Measurements from ENCODE around the gene NUDT7. TPM values are rescaled to one million over a fixed set of nuclear protein-coding genes. Genes with fewer than 3 reads are reported as not detected.

Gene NUDT7
- total RNA-seq (2022; extraction: Qiagen RNA extraction; ENCODE audit: low read depth): 3.7 to 7.8 TPM (median 6.0 TPM) in 5 replicates

GRCh38 chr16:77722309-77723107, at the start of gene NUDT7:
TSS of gene NUDT7 (plus strand) at chr16:77722514. CDS start at chr16:77722583, 69 bp downstream.

DNA sequence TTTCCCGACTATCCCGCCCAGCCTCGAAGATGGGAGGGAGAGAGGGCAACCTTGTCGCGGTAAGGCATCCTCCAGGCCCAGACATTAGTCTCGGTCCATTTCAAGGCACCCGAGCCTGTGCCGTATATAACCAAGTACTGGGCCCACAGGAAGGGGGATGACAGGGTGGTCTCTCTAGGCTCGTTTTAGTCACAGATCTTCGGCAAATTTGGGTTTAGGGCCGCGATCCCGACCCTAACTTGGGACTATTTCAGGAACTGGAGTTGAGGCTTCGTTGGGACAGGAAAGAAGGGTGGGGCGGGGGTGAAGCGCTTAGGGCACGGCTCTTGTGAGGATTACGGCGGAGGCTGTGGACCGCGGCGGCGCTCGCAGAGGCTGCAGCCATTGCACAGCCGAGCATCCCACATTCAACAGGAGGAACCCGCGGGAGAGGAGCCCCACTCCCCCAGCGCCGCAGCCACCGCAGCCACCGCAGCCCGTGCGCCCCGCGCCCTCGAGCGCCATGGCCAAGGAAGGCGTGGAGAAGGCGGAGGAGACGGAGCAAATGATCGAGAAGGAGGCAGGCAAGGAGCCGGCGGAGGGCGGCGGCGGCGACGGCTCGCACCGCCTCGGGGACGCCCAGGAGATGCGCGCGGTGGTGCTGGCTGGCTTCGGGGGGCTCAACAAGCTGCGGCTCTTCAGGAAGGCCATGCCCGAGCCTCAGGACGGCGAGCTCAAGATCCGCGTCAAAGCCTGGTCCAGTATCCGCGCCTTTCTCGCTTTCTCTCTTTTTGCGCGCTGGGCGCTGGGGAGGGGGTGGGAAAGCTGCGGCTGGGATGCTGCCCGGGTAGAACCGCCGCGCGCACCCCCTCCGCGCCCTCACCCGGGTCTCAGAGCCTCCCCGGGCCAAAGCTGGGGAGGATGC, 66.1 kb downstream of the NUDT7 start, which contains the start of gene VAT1L:
TSS of gene VAT1L (plus strand) at position 384 of the 904 bp plus-strand sequence. CDS start at position 503, 119 bp downstream.

Other genes with a start within 250 kb of the NUDT7 start
- 0.03 TPM in 1 of 5 replicates, not detected in the others for gene VAT1L, start 66.0 kb downstream of the NUDT7 start, total RNA-seq (2022; extraction: Qiagen RNA extraction; ENCODE audit: low read depth)

Measured in A549 treated with RU486 at 1 μM for 4 hours (cell line).